ENCODE results near the gene CADM2.
A peak's percentile ranks its signal among the peaks of the same experiment; 100 is the strongest.
"Not testable (repeated sequence)": the region's sequence is repeated elsewhere in the genome, so short reads cannot be mapped to it uniquely, and the experiment has no call there.

Gene CADM2

DNA sequence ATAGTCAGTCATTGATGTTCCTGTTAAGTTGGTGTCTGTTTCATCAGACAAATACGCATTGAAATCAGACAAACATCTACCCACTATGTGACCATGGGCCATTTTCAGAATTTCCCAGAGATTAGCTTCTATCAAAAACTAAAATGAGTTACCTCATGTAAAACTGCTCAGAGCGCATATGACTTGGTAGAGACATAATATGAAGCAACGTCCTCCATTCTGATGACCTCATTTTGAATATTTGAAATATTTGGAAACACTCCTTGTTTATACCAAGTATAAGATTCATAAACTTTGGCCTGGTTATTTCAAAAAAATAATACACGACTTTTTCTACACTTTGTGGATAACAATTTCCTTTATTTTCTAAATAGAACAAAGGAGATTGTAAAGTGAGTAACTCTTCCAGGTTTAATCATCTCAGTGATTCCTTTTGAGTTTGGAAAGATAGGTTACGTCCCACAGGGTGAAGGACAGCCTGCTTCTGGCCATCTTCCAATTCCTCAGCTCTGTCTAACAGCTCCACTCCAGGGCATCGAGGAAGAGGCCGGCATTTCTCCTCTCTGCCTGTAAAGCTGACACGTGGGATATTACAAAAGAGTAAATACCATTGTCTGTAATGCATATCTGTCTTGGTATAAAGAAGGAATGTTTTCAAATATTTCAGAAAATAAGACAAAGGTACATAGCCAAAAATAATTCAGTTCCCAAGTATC, 122.6 kb downstream of the CADM2 start:
- peak; percentile 24 for DNase-seq

DNA sequence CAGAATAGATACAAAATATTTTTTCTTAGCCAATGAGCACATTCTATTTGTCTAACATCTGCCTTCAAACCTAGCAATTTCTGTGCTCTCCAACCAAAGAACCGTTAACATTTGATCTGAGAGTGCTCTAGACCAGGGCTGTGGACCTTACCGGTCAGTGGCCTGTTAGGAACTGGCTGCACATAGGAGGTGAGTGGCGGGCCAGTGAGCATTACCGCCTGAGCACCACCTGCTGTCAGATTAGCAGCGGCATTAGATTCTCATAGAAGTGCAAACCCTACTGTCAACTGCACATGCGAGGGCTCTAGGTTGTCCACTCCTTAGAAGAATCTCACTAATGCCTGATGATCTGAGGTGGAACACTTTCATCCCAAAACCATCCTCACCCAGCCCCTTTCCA, 131.7 kb downstream of the CADM2 start:
- DNase-seq, result no peak

GRCh38 chr3:85100316-85100715, 141.5 kb downstream of the CADM2 start:
- DNase-seq, result no peak

GRCh38 chr3:85102781-85103180, 144.0 kb downstream of the CADM2 start:
- DNase-seq, result no peak

- no peak for DNase-seq
These were observed 151.6 kb downstream of the CADM2 start for GRCh38 chr3:85110393-85110792.

DNA sequence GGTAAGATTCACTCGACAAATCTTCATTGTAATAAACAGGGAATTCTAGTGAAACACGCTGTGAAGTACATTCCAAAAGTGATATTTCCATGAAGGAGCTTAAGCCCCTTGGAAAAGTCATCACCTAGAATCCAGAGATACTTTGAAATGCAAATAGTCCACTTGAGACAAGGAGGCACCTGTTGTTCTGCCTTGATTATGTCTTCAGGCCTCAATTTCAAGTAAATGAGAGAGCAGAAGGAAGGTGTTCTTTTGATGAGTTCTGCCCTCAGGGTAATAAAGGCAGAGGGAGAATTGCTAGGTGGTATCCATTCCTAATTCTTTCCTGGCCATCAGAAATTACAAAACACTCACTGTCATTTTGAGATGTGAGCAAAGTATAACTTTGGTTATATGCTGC, 162.1 kb downstream of the CADM2 start:
- DNase-seq, result no peak

GRCh38 chr3:85132864-85133263, 174.1 kb downstream of the CADM2 start:
- DNase-seq, result not testable (repeated sequence)

DNA sequence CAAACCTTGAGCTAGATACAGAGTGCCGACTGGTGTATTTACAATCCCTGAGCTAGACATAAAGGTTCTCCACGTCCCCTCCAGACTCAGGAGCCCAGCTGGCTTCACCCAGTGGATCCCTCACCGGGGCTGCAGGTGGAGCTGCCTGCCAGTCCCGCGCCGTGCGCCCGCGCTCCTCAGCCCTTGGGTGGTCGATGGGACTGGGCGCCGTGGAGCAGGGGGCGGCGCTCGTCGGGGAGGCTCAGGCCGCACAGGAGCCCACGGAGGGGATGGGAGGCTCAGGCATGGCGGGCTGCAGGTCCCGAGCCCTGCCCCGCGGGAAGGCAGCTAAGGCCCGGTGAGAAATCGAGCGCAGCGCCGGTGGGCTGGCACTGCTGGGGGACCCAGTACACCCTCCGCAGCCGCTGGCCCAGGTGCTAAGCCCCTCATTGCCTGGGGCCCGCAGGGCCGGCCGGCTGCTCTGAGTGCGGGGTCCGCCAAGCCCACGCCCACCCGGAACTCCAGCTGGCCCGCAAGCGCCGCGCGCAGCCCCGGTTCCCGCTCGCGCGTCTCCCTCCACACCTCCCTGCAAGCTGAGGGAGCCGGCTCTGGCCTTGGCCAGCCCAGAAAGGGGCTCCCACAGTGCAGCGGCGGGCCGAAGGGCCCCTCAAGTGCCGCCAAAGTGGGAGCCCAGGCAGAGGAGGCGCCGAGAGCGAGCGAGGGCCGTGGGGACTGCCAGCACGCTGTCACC, 175.1 kb downstream of the CADM2 start:
- not testable (repeated sequence) for DNase-seq

- no peak for DNase-seq
These were observed 183.8 kb downstream of the CADM2 start for GRCh38 chr3:85142626-85143025.

- no peak for DNase-seq
These were observed 189.2 kb downstream of the CADM2 start for GRCh38 chr3:85148036-85148435.

- DNase-seq, result no peak
These were observed 192.8 kb downstream of the CADM2 start for GRCh38 chr3:85151555-85151954.

GRCh38 chr3:85153279-85153678, 194.5 kb downstream of the CADM2 start:
- DNase-seq, result not testable (repeated sequence)

GRCh38 chr3:85159376-85159775, 200.6 kb downstream of the CADM2 start:
- no peak for DNase-seq

DNA sequence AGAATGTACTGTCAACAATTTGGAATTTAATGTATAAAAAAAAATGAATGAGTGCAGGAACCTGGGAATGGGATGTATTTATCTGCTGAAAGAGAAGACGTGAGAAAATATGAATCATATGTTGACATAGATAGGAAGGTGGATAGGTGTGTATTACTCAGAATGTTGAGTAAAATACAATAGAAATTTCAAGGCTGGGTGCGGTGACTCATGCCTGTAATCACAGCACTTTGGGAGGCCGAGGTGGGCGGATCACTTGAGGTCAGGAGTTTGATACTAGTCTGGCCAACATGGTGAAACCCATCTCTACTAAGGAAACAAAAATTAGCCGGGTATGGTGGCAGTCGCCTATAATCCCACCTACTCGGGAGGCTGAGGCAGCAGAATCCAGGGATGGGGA, 202.8 kb downstream of the CADM2 start:
- DNase-seq, result no peak

DNA sequence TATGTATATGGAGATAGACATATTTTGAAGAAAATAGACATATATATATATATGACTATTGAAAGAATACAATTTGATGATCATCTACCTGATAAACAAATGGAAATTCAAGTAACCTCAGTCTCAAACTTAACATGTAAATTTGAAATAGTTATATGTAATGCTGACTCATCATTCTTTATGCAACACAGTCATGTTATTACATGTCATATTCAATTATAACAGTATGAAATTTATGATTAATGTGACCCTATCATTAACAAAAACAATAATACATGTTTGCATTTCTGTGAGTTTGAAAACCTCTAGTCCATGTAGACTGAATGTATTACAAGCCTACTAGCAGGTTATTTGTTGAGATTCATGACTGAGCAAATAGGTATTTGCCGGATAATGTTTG, 204.1 kb downstream of the CADM2 start:
- no peak for DNase-seq

- DNase-seq, result no peak
These were observed 205.6 kb downstream of the CADM2 start for GRCh38 chr3:85164436-85164835.

GRCh38 chr3:85167576-85167975, 208.8 kb downstream of the CADM2 start:
- DNase-seq, result no peak

- DNase-seq, result no peak
These were observed 211.9 kb downstream of the CADM2 start for GRCh38 chr3:85170646-85171045.

DNA sequence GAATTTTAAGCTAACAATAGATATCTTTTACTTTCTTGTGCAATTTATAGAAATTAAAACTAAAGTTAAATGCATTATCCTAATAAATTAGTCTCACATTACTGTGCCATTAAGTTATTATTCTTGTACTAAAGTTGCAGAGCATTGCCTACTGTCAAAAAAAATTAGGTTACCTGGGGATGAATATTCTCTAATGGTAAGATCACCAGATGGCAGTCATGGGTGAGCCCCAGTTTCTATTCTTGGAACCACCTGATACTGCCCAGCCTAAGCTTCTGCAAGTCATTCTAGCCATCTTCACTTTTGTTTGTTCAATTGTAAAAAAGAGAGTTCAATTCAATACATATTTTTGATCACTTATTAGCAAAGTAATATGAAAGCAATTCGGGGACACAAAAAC, 213.2 kb downstream of the CADM2 start:
- no peak for DNase-seq

DNA sequence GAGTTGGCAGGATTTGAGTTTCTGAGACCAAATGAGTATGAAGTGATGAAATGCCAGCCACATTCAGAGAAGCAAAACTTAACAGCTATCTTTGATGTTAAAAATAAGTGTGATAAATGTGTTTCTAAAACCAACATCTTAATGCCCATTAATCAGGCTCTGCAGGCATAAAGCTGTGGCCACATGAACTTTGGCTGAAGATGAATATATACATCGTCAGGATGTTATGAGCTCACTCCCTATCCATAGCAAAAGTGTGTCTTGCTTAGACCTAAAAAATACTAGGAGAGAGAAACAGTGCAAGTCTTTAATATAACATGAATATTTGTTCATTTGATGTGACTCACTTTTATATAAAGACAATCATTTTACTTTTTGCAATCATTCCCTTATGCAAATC, 218.0 kb downstream of the CADM2 start:
- no peak for DNase-seq

DNA sequence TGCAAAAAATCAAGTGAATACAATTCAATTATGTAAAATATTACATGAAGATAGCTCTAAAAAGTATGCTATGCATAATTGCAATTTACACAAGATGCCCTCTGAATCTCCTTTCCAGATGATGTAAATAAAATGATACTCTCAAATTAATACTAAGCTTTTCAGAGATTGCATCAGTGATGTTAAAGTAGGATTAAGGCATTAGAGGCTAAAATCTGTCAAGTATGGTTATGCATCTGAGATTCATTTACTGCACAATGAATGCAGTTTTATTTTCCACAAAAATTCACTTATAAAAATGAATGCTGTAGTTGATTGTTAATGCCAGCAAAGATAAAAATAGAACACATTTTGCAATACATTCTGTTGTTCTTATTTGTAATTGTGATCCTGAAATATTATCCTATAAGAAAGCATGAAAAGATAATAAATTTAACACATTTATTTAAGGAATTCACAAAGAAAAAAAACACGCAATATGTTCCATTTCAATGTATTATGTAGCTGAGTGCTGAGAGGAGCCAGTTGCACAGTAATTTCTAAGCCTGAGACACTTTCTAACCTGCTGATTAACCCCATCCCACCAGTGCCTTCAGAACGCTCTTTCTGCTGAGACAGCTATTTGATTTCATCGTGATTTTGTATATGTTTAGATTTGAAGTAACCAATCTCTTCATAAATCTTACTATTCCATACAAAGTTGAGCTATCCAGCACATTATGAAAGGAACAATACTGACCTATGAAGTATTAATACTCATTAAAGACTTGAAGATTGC, 224.4 kb downstream of the CADM2 start:
- no peak for DNase-seq

DNA sequence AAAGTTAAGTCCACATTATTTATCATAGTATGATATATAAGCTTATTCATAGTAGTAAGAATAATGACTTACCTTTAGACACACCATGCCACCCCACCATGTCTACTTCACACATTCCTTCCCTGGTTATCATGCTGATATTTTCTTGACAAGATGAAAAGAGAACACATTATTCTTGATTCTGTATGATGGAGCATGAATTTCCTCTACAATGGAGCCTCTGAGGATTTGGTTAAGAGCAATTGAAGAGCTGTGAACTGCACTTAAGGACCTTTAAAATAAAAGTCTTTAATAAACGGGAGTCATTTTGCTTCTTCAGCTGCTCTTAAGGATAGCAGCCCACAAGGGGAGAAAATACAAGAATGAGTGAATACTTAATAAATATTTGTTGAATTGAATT, 226.7 kb downstream of the CADM2 start:
- no peak for DNase-seq

GRCh38 chr3:85189731-85190130, 230.9 kb downstream of the CADM2 start:
- DNase-seq, result no peak

- no peak for DNase-seq
These were observed 234.8 kb downstream of the CADM2 start for GRCh38 chr3:85193565-85193964.

Measured in fibroblast of upper back skin (primary cell).